Stimulated activated CD4-positive, alpha-beta T cell treated with anti-CD3 and anti-CD28 coated beads, TNF-alpha, amount 100 ng/mL, for 1 hour (primary cell): ENCODE measurements around the gene CORO2A.
"Not testable (repeated sequence)": the region's sequence is repeated elsewhere in the genome, so short reads cannot be mapped to it uniquely, and the experiment has no call there.

Source experiments
- DNase-seq, 3 donors: peaks; one replicate each; pipeline ENCODE4 v3.0.0-alpha.2; 2020; ENCODE audit warnings: low read depth in 3 of 3, low spot score in 1 of 3

Gene CORO2A

DNA sequence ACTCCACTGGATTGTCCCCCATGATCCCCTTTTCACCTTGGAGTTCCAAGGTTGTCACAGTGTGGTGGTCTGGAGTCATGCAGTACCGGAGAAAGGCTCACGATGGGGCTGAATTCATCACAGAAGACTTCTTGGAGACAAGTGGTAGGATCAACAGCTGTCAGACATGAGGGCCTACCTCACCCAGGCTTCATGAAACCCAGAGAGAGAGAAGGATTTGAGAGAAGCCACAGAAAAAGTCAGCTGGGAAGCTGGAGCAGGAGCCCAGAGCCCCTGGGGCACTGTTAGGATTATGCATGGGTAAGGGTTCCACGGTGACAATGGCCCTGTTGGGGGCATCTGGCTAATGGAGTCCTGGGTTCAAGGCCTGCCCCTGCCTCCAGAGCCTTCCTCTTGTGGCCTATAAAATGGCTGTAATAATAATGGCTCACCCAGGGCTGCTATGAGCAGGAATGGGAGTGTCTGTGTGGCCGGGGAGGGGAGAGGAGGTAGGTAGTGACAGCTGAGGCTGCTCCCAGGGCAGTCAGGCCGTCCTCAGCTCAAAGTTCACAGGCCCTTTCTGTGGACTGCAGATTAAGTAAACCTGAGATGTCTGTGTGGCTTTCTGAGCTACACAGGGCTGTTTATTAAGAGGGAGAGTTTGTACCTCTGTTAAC, 74.3 kb downstream of the CORO2A start:
- no peak for DNase-seq

DNA sequence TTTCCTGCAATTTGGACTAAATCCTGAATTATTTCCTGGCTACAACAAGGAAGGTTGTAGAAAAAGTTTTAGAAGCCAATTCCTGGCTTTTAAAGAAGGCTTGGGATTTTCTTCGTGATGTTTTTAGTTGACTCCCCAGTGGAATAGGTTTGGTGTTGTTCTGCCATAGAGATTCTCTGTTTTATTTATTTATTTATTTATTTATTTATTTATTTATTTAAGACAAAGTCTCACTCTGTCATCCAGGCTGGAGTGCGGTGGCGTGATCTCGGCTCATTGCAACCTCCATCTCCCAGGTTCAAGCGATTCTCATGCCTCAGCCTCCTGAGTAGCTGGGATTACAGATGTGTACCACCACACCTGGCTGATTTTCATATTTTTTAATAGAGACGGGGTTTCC, 75.3 kb downstream of the CORO2A start:
- DNase-seq = not testable (repeated sequence)

DNA sequence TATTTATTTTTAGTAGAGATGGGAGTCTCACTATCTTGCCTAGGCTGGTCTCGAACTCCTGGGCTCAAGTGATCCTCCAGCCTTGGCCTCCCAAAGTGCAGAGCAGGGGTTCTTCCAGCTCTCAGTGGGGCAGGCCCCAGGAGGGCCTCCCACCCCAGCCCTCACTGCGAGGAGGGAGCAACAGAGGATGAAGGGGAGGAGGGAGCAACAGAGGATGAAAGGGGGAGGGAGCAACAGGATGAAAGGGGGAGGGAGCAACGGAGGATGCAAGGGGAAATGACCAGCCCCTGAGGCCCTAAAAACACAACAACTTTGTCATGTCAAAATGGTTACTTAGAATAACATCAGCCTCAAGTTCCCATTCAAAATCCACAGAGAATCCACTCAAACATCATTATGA, 83.4 kb downstream of the CORO2A start:
- no peak for DNase-seq

DNA sequence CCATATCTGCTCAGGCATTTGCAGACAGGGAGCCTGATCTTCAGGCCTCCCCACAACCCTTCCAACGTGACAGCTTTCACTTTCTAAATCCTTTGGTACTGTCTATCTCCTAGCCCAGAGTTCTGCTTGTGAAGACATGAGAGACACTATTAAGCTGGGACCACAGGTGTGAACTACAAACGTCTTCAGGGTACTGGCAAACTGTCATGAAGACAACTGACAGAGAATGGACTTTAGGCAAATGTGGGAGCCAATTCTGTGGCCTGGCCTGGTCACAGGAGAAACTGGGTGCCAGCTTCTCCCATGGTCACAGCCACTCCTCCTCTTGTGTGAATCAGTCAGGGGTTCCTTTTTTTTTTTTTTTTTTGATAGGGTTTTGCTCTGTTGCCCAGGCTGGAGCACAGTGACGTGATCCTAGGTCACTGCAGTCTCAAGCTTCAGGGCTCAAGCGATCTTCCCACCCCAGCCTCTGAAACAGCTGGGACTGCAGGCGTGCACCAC, 83.9 kb downstream of the CORO2A start:
- DNase-seq = no peak

DNA sequence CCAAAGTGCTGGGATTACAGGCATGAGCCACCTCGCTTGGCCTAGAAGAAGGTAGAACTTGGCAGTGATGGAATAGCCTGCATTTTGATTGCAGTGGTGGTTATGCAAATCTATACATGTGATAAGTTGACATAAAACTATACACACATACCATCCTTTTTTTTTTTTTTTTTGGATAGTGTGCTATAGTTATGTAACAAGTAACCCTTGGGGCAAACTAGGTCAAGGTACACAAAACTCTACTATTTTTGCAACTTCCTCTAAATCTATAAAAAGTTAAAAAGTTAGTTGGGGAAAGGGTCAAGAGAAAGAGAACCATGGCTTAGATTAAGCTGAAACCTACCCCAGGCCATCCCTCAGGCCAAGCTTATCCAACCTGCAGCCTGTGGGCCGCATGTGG, 84.5 kb downstream of the CORO2A start:
- DNase-seq = no peak

DNA sequence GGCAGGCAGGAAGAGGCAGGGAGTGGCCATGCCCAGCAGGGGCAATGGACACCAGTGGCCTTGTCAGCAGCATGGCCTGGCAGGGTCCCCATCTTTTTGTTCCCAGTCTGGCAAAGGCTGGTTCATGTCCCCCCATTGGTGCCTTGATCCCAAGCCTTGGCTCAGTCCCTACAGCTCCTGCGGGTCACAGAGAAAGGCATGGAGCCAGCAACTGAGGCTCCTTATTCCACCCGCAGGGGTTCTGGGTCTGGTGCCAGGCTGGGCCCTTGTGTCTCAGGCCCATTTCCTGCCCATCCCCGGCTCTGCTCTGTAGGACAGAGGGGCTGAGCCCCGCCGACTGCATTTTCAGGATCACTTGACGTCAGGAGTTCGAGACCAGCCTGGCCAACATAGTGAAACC, 87.4 kb downstream of the CORO2A start:
- no peak for DNase-seq

DNA sequence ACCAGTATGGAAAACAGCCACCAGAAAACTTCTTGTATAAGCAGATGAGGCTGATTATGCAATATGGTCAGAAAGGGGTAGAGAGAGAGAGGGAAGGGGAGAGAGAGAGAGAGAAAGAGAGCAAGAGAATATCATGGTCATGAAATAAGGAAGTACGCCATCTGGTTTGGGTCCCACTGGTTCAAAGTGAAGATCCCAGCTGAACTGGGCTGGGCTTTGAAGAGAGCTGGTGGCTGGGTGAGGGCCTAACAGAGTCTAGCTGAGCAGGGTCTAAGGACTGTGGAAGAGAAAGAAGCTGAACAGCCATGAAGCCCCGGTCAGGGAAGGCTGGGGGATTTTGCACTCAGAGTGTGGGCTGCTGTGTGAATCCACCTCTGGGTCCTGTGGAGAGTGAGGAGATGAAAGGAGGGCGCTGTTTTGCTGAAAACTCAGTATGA, 88.0 kb downstream of the CORO2A start:
- no peak for DNase-seq

DNA sequence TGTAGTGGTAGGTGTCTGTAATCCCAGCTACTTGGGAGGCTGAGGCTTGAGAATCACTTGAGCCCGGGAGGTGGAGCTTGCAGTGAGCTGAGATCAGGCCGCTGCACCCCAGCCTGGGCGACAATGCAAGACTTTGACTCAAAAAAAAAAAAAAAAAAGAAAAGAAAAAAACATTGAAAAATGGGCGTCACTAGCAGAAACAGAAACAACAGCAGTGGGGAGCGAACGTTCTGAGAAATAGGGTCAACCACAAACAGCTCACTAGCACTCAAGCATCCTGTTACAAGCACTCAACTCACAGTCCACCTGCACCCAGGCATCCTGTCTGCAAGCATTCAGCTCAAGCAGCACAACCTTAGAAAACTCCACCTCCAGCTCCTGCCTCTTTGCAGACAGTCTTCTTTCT, 90.6 kb downstream of the CORO2A start:
- peak in 2 of 3 donors; percentile 63 to 69 for DNase-seq

DNA sequence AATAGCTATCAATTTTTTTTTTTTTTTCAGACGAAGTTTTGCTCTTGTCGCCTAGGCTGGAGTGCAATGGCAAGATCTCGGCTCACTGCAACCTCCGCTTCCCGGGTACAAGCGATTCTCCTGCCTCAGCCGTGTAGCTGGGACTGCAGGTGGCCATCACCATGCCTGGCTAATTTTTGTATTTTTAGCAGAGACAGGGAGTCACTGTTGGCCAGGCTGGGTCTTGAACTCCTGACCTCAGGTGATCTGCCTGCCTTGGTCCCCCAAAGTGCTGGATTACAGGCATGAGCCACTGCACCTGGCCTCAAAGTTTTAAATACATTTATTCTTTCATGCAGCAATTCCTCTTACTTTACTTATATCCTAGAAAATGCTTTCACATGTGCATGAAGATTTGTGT, 91.0 kb downstream of the CORO2A start:
- no peak for DNase-seq

DNA sequence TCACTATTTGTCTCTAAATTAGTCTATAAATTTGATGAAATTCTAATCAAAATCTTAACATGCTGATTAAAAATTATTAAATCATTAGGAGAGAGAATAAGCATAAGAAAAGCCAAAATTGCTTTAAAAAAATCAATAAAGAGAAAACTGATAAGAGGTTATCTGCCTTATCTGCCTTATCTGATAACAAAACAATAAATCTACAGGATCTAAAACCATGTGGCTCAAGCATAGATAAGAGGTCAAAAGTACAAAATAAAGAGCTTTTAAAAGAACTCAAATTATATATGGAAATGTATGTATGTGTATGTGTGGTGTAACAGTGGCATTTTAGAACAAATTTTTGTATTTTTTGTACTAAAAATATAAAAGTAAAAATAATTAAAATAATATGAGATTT, 92.0 kb downstream of the CORO2A start:
- DNase-seq = no peak

DNA sequence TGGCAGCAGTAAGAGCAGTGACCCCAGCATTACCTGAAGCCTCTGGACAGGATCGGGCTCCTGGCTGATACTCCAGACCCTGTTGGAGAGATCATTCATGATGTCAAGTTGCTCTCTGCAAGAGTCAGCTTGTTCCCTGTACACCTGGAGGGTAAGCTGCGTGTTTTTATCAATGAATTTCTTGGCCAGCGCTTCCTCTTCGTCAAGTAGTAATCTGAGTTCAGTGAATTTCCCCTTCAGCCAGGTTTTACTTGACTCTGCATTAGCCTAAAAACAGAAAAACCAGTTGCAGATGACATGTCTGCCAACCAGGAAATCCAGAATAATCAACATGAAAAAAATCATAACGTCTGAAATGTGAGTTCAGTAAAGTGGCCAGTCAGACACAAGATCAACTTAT, 92.5 kb downstream of the CORO2A start:
- DNase-seq = no peak

DNA sequence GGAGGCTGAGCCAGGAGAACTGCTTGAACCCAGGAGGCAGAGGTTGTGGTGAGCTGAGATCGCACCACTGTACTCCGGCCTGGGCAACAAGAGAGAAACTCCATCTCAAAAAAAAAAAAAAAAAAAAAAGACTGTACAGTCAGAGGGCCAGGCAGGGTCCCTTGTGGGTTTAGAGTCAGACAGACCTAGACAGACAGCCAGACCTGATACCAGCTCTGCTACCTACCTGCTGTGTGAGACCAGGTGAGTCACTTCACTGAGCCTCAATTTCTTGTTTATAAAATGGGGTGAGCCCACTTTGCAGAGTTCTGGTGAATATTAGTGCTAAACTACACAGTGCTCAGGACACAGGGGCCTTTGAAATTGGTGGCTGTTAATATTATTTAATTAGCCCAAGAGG, 93.1 kb downstream of the CORO2A start:
- no peak for DNase-seq

DNA sequence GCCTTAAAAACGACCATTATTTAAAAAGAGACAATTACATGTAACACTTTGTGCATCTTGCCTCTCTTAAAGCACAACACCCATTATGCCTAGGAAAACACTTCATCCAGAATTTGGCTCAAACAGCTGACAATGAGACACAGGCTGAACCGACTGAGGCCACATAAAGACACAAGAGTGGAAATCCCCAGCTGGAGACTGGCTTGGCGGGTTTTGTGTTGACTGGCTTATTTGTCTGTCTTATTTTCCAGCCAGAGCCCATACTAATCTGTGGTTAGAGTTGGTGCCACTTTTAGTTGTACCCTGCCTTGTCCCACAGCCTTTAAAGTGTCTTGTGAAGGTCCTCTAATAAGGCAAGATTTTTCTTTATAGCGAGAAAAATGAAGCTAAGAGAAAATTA, 94.6 kb downstream of the CORO2A start:
- no peak for DNase-seq

DNA sequence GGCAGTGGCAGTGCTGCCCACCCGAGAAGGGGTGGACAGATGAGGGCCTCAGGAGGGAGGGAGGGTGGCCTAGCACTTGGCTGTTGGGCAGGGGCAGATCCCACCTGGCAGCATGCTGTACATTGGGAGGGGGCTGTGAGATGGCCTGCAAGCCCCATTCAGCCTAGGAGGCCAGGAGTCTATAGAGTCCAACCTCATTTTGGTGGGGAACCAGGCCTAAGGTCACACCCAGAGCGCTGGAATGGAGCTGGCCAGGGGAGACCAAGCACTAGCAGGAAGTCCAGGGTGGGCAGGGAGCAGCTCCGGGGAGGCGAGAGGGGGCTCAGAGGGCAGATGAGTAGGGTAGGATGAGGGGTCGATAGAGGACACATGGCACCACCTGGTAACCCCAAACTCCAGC, 96.3 kb downstream of the CORO2A start:
- no peak for DNase-seq

DNA sequence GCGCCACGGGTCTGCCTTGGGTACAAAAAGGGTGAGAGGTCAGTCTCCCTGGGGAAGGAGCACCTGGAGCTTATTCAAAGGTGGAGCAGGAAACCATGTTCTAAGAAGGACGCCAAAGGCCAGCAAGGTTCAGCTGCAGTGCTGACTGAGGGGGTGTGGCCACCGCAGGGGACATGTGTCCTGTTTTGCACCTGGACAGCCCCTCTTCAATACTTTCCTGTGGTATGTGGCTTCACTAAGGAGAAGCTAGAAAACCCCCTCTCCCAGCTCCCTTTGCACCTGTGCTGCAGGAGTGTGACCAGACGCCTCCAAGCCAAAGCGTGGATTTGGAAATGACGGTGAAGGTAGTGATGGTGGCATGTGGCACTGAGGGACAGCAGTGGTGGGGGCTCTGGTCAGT, 97.0 kb downstream of the CORO2A start:
- DNase-seq = no peak

DNA sequence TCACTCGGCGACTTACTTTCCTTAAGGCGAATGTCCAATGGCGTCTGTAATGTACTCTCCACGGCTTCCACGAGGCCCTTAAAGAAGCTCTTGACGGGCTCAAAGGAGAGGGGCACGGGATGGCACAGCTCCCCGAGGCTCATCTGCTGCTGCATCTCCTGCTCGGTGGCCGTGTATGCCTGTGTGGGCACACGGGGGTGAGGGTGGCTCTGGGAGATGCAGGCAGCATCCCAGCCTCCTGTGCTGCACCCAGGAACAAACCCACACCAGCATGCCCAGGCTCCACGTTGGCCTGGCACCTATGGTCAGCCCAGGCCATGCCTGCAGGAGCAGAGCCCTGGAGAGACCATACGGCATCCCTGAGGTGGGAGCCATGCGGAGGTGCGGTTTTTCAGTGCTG, 97.6 kb downstream of the CORO2A start:
- no peak for DNase-seq

DNA sequence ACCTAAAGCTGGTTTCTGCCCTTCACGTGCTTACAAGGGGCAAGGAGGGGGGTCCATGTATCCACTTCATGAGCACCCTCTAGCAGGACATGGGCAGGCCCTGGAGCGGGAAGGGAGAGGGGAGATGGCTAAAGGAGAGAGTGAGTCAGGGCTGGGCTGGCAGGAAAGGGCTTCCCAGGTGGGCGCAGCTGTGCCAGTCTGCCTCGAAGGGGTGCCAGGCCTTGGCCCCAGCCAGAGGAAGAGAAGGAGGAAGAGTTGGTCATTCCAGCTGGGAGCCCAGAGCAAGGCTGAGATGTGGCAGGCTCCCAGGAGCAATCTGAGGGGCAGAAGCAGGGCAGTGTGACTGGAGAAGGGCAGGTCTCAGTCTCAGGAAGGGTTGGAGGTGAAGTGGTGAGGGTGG, 98.1 kb downstream of the CORO2A start:
- DNase-seq = no peak

DNA sequence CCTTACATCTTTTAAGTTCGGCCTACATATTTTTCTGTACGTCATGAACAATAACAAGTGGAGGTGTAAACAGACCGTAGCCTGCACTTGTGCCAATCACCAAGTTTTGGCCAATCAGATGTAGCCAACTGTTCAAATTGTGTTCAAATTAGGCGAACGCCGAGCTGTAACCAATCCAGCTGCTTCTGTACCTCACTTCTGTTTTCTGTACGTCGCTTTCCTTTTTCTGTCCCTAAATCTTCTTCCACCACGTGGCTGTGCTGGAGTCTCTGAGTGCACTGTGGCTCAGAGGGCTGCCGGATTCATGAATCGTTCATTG, 99.9 kb downstream of the CORO2A start:
- no peak for DNase-seq

DNA sequence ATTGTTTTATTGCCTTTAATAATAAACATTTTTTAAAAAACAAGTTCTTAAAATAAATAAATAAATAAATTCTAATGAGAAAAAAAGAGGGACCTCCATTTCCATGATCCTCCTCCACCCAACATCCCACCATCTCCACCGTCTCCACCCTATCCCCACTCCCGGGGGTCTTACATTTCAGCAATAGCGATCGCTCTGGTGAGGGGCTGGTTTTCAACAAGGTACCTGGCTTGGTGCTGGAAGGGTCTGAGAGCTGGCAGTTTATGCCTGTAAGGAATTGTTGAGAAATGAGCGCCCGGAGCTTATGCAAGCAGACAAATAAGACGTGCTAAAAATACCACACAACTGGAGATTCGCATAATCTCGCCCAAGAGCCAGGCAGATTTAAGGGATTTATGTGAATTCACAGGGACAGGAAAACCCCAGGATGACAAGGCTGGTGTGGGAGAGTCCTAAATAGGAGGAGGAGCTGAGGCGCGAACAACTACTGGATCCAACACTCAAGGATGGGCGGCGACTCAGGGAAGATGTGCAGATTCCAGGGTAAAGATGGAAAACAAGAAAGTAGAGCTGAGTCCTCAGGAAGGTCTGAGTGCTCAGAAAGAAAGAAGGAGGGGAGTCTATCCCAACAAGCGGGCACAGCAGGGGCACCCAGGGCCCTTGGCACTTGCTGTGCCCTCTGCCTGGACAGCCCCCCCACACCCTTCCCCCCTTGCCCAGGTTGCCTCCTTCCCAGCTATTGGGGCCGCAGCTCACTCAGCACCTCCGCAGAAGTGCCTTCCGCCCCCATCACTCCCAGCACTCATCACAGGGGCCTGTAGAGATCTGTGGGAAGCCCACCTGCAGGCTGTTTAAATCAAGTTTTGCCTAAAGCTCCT, 100.5 kb downstream of the CORO2A start:
- no peak for DNase-seq

DNA sequence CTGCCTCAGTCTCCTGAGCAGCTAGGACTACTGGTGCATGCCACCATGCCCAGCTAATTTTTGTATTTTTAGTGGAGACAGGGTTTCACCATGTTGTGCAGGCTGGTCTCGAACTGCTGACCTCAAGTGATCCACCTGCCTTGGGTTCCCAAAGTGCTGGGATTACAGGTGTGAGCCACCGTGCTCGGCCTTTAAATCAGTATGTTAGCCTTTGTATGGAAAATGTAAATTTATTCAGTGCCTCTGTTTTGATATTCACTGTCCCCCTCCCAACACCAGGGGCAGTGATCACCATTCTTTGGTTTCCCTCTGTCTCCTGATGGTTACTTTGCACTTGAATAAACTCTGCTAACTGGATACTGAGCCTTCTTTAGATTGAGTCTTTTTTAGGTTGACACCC, 101.8 kb downstream of the CORO2A start:
- not testable (repeated sequence) for DNase-seq

DNA sequence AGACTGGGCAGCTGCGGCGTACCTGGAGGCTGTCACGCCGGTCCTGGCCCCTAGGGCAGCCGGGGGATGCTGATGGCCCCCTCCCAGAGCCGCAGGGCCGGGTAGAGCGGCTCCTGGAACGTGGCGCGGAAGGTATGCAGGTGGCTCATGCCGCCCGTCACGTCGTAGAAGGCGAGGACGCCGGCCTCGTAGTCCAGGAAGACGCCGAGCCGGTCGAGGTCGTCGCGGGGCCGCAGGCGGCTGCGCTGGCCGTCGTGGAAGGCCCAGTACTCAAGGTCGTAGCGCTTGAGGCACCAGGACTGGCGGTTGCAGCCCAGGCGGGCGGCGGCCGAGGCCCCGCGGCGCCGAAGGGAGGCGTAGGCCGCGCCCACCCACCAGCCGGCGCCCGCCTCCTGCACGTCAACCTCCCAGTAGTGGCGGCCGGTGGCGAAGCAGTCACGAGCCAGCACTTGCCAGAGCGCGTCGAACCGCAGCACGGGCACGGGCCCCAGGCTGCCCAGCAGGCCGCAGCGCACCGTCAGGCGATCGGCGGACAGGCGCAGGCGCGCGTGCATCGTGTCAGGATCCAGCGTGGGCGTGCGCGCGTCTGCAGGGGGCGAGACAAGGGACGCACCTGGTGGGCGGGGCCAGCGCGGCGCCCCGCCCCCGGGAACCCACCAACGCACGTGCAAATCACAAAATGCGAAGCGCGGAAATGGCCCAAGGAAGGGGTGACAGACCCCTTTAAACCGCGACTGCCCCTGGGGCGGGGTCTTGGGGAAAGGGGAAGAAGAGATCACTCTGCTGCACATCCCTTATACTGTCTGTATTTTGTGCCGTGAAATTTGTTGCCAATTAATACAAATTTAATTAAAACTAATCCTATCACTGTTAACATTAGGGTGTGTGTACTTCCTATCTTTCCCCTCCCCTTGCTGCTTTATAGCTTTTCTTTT, 104.8 kb downstream of the CORO2A start:
- peak in 1 of 3 donors; percentile 30 for DNase-seq

DNA sequence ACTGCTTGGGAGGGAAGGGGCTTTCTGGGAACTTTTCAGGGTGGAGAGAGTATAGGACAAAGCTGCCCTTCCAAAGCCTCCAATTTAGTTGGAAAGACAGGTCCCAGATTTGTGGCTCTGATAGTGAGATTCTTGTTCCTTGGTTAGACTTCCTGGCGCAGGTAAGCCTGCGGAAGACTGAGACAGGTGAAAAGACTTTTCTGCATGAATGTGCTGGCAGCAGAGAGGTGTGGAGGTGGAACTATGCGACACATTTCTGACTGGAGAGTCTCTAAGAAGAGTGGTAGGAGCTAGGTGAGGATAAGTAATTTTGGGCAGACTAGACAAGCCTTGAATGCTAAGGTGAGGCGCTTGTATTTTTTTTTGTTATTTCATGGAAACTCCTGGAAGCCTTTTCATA, 106.0 kb downstream of the CORO2A start:
- DNase-seq = no peak
